NCI-H2029 treated with DMSO at 0.1 percent for 48 hours (cell line): ENCODE data around the gene TMEM167A.

Experiments used
- DNase-seq: peaks from one replicate; lab custom pipeline; 2025; lab: John Stamatoyannopoulos, UW

The TMEM167A gene

GRCh38 chr5:83034528-83035207 lies 42.5 kb downstream of the TMEM167A start:
- no peak for DNase-seq

GRCh38 chr5:83034036-83034435 lies 43.2 kb downstream of the TMEM167A start:
- DNase-seq = peak; percentile 2

- DNase-seq = no peak
These were observed 45.8 kb downstream of the TMEM167A start for GRCh38 chr5:83031381-83031780.

GRCh38 chr5:83029912-83030311 lies 47.3 kb downstream of the TMEM167A start:
- no peak for DNase-seq

- no peak for DNase-seq
These were observed 50.1 kb downstream of the TMEM167A start for GRCh38 chr5:83026930-83027687.

- no peak for DNase-seq
These were observed 50.7 kb downstream of the TMEM167A start for GRCh38 chr5:83026516-83026915.

GRCh38 chr5:83025690-83026478 lies 51.3 kb downstream of the TMEM167A start:
- no peak for DNase-seq

- no peak for DNase-seq
These were observed 54.9 kb downstream of the TMEM167A start for GRCh38 chr5:83022334-83022733.

GRCh38 chr5:83015676-83016075 lies 61.5 kb downstream of the TMEM167A start:
- DNase-seq = no peak

GRCh38 chr5:83011985-83012384 lies 65.2 kb downstream of the TMEM167A start:
- DNase-seq = no peak

- DNase-seq = no peak
These were observed 67.8 kb downstream of the TMEM167A start for GRCh38 chr5:83009408-83009807.

- no peak for DNase-seq
These were observed 69.4 kb downstream of the TMEM167A start for GRCh38 chr5:83007755-83008154.

GRCh38 chr5:83006683-83007283 lies 70.4 kb downstream of the TMEM167A start:
- DNase-seq = no peak

- DNase-seq = no peak
These were observed 73.4 kb downstream of the TMEM167A start for GRCh38 chr5:83003791-83004190.
